Calu3 (cell line): ENCODE results near the gene REXO1. TPM values are rescaled to one million over a fixed set of nuclear protein-coding genes. Genes with fewer than 3 reads are reported as not detected.
A peak's percentile ranks its signal among the peaks of the same experiment; 100 is the strongest.

Experiments used
- BruUV-seq: library from RNA; stranded (reverse); fragments of 400-500 nt; replicated peaks from 2 replicates; lab custom pipeline; 2021; lab: Mats Ljungman, UMichigan
- CTCF ChIA-PET: fragments of 300-600 bp; sonication (Branson Sonifier 250); formaldehyde crosslinking; loops from one replicate; lab custom pipeline; 2022; ENCODE audit warnings: antibody characterized with exemption; lab: Charles Lee
- DNase-seq: peaks from one replicate; pipeline ENCODE4 v3.0.0; 2022
- H3K27ac Mint-ChIP-seq: one replicate; pipeline ENCODE4 v1.8.0; 2022; ENCODE audit warnings: mixed read lengths; ENCODE audit not compliant: unreplicated experiment
- H3K27me3 Mint-ChIP-seq: one replicate; pipeline ENCODE4 v1.8.0; 2022; ENCODE audit warnings: mixed read lengths; ENCODE audit not compliant: unreplicated experiment
- H3K36me3 Mint-ChIP-seq: one replicate; pipeline ENCODE4 v1.8.0; 2022; ENCODE audit warnings: mild to moderate bottlenecking, moderate library complexity, mixed read lengths; ENCODE audit not compliant: insufficient read depth, unreplicated experiment
- H3K4me1 Mint-ChIP-seq: one replicate; pipeline ENCODE4 v1.8.0; 2022; ENCODE audit warnings: mild to moderate bottlenecking, low read depth, mixed read lengths; ENCODE audit not compliant: unreplicated experiment
- H3K4me3 Mint-ChIP-seq: one replicate; pipeline ENCODE4 v1.8.0; 2022; ENCODE audit warnings: mild to moderate bottlenecking, low read depth, moderate library complexity, mixed read lengths; ENCODE audit not compliant: unreplicated experiment
- H3K9me3 Mint-ChIP-seq: one replicate; pipeline ENCODE4 v1.8.0; 2022; ENCODE audit warnings: low read depth, mixed read lengths; ENCODE audit not compliant: unreplicated experiment
- intact Hi-C: fragments of 100-400 bp; cut with micrococcal nuclease; formaldehyde crosslinking; loops from one replicate; pipeline ENCODE4 v1.10.0; 2022; ENCODE audit not compliant: unreplicated experiment
- total RNA-seq: library from RNA; stranded (reverse); gene quantifications from 2 replicates; pipeline ENCODE4 v1.2.3, GENCODE V29; 2022
- TF ChIP-seq, protein P1 (sequence below): fragments of 200-600 bp; IDR thresholded peaks from one replicate; pipeline ENCODE4 v1.8.0; 2022; ENCODE audit warnings: antibody characterized with exemption; ENCODE audit not compliant: unreplicated experiment

REXO1 gene
- total RNA-seq, 1 experiment from 2014 or later: 34.1 TPM

DNA sequence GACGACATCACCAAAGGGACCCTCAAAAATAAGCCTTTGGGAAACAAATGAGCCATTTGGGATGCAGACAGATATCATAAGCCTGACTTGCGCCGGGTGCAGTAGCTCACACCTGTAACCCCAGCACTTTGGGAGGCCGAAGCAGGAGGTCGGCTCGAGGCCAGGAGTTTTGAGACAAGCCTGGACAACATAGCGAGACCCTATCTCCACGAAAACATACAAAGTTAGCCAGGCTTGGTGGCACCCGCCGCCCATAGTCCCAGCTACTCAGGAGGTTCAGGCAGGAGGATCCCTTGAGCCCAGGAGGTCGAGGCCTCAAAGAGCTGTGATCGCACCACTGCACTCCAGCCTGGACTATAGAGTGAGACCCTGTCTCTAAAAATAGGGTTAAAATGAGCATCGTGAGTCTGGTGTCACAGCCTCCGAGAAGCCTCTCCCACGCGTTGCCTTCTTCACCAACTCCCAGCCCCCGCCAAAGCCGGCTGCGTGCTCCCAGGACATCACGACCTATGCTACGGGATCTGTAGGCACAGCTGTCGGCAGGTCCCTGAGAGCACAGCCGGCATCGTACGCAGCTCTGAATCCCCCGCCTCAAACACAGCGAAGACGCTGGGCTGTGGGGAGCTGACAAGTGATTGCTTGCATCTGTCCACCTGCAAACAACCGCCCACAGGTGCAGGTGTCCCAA lies 1.6 kb downstream of the REXO1 start:
- peaks cover 8% of the 10 kb centered on the region for H3K4me1 Mint-ChIP-seq
- H3K36me3 Mint-ChIP-seq: peaks cover 41% of the 10 kb centered on the region
- intact Hi-C loops: no loop called here
- BruUV-seq: no TSS peak
- CTCF ChIA-PET: no interaction called here
- peak overlapping the region; percentile 92 for H3K27ac Mint-ChIP-seq
- H3K9me3 Mint-ChIP-seq: no peaks in the 10 kb centered on the region
- TF ChIP-seq, protein P1, sequence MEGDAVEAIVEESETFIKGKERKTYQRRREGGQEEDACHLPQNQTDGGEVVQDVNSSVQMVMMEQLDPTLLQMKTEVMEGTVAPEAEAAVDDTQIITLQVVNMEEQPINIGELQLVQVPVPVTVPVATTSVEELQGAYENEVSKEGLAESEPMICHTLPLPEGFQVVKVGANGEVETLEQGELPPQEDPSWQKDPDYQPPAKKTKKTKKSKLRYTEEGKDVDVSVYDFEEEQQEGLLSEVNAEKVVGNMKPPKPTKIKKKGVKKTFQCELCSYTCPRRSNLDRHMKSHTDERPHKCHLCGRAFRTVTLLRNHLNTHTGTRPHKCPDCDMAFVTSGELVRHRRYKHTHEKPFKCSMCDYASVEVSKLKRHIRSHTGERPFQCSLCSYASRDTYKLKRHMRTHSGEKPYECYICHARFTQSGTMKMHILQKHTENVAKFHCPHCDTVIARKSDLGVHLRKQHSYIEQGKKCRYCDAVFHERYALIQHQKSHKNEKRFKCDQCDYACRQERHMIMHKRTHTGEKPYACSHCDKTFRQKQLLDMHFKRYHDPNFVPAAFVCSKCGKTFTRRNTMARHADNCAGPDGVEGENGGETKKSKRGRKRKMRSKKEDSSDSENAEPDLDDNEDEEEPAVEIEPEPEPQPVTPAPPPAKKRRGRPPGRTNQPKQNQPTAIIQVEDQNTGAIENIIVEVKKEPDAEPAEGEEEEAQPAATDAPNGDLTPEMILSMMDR: no peak
- no peaks in the 10 kb centered on the region for H3K27me3 Mint-ChIP-seq
- DNase-seq: no peak
- peak overlapping the region; percentile 96 for H3K4me3 Mint-ChIP-seq

DNA sequence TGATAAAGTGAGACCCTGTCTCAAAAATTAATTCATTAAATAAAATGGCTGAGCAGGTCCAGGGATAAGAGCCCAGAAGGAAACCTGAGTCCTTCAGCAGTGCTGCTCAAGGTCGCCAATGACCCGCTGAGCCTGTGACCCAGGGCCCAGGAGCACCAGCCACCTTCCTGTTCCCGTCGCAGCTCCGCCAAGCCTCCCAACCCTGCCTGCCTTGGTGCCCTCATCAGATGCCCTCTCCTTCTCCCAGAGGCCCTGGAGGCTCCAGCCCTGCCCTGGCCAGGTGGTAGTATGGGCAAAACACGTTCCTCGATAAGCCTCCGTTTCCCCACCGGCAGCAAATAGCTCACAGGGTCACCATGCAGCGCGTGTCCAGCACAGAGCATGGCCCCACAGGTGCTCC lies 2.6 kb downstream of the REXO1 start:
- DNase-seq: no peak
- Mint-ChIP-seq H3K9me3 (no peaks in the 10 kb centered on the region), H3K27ac (no peak overlapping the region), H3K36me3 (peaks cover 35% of the 10 kb centered on the region), H3K4me1 (peaks cover 8% of the 10 kb centered on the region), H3K27me3 (no peaks in the 10 kb centered on the region), H3K4me3 (peak overlapping the region; percentile 41)
- TF ChIP-seq, protein P1: no peak
- no TSS peak for BruUV-seq
- intact Hi-C loops: no loop called here
- CTCF ChIA-PET: no interaction called here

DNA sequence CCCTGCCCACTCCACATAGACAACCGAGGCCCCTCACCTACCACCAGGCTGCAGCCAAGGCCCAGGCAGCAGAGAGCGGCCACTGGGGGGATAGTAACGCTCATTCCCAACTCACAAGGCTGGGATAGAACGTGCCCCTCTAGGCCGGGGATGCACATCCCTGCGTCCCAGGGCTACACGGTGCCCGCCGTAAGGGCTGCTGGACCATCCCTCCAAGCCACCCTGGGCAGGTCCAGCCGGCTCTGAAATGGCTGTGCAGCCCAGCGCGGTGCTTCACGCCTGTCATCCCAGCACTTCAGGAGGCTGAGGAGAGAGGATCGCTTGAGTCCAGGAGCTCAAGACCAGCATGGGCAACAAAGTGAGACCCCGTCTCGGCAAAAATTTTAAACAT lies 3.2 kb downstream of the REXO1 start:
- Mint-ChIP-seq H3K4me1 (peaks cover 8% of the 10 kb centered on the region), H3K4me3 (no peak overlapping the region), H3K36me3 (peaks cover 35% of the 10 kb centered on the region), H3K27me3 (no peaks in the 10 kb centered on the region), H3K9me3 (no peaks in the 10 kb centered on the region), H3K27ac (no peak overlapping the region)
- DNase-seq: no peak
- TF ChIP-seq, protein P1: no peak
- intact Hi-C loops: no loop called here
- BruUV-seq: no TSS peak
- CTCF ChIA-PET: no interaction called here

DNA sequence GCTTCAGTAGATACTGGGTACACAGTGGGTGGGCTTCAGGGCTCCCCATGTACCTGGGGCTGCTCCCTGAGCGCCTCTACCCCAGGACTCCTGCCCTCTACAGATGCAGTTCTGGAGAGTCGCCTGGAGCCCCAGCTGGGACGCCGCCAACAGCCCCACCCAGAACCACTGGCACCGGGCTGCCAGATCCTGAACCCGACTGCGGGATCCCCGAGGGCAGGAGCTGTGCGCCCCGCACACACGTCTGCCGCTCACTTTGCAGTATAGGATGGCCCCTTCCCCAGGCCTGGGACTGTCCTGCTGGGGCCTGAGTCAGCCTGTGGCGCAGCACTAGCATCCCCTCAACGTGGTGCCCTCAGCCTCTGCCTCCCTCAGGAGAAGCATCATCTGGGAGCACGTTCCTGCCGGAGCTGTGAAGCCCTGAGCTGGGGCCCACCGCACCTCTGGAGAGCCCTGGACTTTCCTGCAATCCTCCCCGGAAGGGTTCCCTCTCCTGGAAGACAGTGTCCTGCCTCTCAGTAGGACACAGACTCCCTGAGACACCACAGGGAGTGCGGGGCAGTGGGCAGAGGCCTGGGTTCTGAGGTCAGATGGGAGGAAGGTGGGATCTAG lies 3.7 kb downstream of the REXO1 start:
- intact Hi-C loops: no loop called here
- CTCF ChIA-PET: no interaction called here
- Mint-ChIP-seq H3K27ac (no peak overlapping the region), H3K4me3 (no peak overlapping the region), H3K9me3 (no peaks in the 10 kb centered on the region), H3K27me3 (no peaks in the 10 kb centered on the region), H3K4me1 (peaks cover 8% of the 10 kb centered on the region), H3K36me3 (peaks cover 35% of the 10 kb centered on the region)
- TF ChIP-seq, protein P1: no peak
- no peak for DNase-seq
- BruUV-seq: no TSS peak
